ENCODE measurements around the gene ARL4A.

DNA sequence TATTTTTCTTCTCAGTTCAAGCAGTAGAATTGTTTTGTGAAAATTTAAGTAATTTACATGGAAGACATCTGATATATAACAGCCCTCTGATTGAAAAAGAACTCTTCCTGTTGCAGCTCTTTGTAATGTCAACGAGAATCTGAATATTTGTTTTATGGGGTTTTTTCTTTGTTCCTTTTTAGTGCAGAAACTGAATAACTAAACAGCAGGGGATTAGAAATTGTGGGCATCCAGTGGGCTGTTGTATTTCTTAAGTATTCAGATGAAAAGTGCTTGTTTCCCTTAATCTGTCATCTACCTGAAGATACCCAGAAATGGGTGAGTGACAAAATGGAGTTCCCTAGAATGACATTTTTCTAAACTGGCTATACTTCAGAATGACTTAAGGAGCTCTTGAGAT, 7.4 kb downstream of the ARL4A start:
- no peak for TF ChIP-seq POLR2A (IDR thresholded peaks at IDR 0.05)
- TF ChIP-seq, protein P1, sequence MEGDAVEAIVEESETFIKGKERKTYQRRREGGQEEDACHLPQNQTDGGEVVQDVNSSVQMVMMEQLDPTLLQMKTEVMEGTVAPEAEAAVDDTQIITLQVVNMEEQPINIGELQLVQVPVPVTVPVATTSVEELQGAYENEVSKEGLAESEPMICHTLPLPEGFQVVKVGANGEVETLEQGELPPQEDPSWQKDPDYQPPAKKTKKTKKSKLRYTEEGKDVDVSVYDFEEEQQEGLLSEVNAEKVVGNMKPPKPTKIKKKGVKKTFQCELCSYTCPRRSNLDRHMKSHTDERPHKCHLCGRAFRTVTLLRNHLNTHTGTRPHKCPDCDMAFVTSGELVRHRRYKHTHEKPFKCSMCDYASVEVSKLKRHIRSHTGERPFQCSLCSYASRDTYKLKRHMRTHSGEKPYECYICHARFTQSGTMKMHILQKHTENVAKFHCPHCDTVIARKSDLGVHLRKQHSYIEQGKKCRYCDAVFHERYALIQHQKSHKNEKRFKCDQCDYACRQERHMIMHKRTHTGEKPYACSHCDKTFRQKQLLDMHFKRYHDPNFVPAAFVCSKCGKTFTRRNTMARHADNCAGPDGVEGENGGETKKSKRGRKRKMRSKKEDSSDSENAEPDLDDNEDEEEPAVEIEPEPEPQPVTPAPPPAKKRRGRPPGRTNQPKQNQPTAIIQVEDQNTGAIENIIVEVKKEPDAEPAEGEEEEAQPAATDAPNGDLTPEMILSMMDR (IDR thresholded peaks at IDR 0.05), result no peak

All from heart left ventricle (tissue), 13 donors.